Activated naive CD8-positive, alpha-beta T cell treated with anti-CD3 and anti-CD28 coated beads for 36 hours (primary cell): ENCODE data around the gene CACNA1I. TPM values are rescaled to one million over a fixed set of nuclear protein-coding genes. Genes with fewer than 3 reads are reported as not detected.

Experiments
- DNase-seq: peaks from one replicate; pipeline ENCODE4 v3.0.0; 2021
- H3K27ac Mint-ChIP-seq: one replicate; pipeline ENCODE4 v1.8.0; 2022; ENCODE audit warnings: mild to moderate bottlenecking, moderate library complexity, mixed read lengths
- H3K27me3 Mint-ChIP-seq: one replicate; pipeline ENCODE4 v1.8.0; 2022; ENCODE audit warnings: mild to moderate bottlenecking, mixed read lengths
- H3K36me3 Mint-ChIP-seq: one replicate; pipeline ENCODE4 v1.8.0; 2021; ENCODE audit warnings: mild to moderate bottlenecking, mixed read lengths
- H3K4me1 Mint-ChIP-seq: one replicate; pipeline ENCODE4 v1.8.0; 2021; ENCODE audit warnings: mixed read lengths
- H3K4me3 Mint-ChIP-seq: one replicate; pipeline ENCODE4 v1.8.0; 2022; ENCODE audit warnings: mild to moderate bottlenecking, moderate library complexity, mixed read lengths
- H3K9me3 Mint-ChIP-seq: one replicate; pipeline ENCODE4 v1.8.0; 2022; ENCODE audit warnings: mixed read lengths
- total RNA-seq, 2 experiments: library from RNA; stranded (reverse); gene quantifications; one replicate each; pipeline ENCODE4 v1.2.3, GENCODE V29; 2021

The CACNA1I gene
- total RNA-seq, 2 experiments from 2014 or later, result 0.26 to 0.27 TPM

GRCh38 chr22:39616051-39616450, 45.5 kb downstream of the CACNA1I start:
- Mint-ChIP-seq H3K4me3 (no peak overlapping the region), H3K27me3 (peaks cover 27% of the 10 kb centered on the region), H3K27ac (no peak overlapping the region), H3K9me3 (peaks cover 4% of the 10 kb centered on the region), H3K4me1 (peaks cover 14% of the 10 kb centered on the region), H3K36me3 (peaks cover 2% of the 10 kb centered on the region)
- no peak for DNase-seq

GRCh38 chr22:39616781-39617180, 46.2 kb downstream of the CACNA1I start:
- peaks cover 3% of the 10 kb centered on the region for H3K9me3 Mint-ChIP-seq
- H3K27ac Mint-ChIP-seq, result no peak overlapping the region
- H3K4me3 Mint-ChIP-seq, result no peak overlapping the region
- H3K36me3 Mint-ChIP-seq, result peaks cover 2% of the 10 kb centered on the region
- H3K4me1 Mint-ChIP-seq, result peaks cover 14% of the 10 kb centered on the region
- DNase-seq, result no peak
- peaks cover 31% of the 10 kb centered on the region for H3K27me3 Mint-ChIP-seq

GRCh38 chr22:39617342-39617741, 46.8 kb downstream of the CACNA1I start:
- DNase-seq, result peak; percentile 35
- Mint-ChIP-seq H3K4me1 (peaks cover 14% of the 10 kb centered on the region), H3K4me3 (no peak overlapping the region), H3K9me3 (peaks cover 2% of the 10 kb centered on the region), H3K36me3 (peaks cover 2% of the 10 kb centered on the region), H3K27me3 (peaks cover 32% of the 10 kb centered on the region), H3K27ac (no peak overlapping the region)

- no peak for DNase-seq
- no peak overlapping the region for H3K27ac Mint-ChIP-seq
- peaks cover 32% of the 10 kb centered on the region for H3K27me3 Mint-ChIP-seq
- H3K9me3 Mint-ChIP-seq, result no peaks in the 10 kb centered on the region
- H3K4me3 Mint-ChIP-seq, result no peak overlapping the region
- peaks cover 9% of the 10 kb centered on the region for H3K4me1 Mint-ChIP-seq
- no peaks in the 10 kb centered on the region for H3K36me3 Mint-ChIP-seq
Measured at GRCh38 chr22:39617970-39618757, 47.6 kb downstream of the CACNA1I start.

- H3K27me3 Mint-ChIP-seq, result peaks cover 32% of the 10 kb centered on the region
- H3K36me3 Mint-ChIP-seq, result no peaks in the 10 kb centered on the region
- H3K4me3 Mint-ChIP-seq, result no peak overlapping the region
- no peaks in the 10 kb centered on the region for H3K9me3 Mint-ChIP-seq
- H3K27ac Mint-ChIP-seq, result no peak overlapping the region
- DNase-seq, result no peak
- H3K4me1 Mint-ChIP-seq, result peaks cover 3% of the 10 kb centered on the region
Measured at GRCh38 chr22:39618996-39619530, 48.5 kb downstream of the CACNA1I start.

- no peak overlapping the region for H3K4me3 Mint-ChIP-seq
- peaks cover 32% of the 10 kb centered on the region for H3K27me3 Mint-ChIP-seq
- no peak overlapping the region for H3K27ac Mint-ChIP-seq
- peaks cover 3% of the 10 kb centered on the region for H3K4me1 Mint-ChIP-seq
- no peaks in the 10 kb centered on the region for H3K36me3 Mint-ChIP-seq
- no peaks in the 10 kb centered on the region for H3K9me3 Mint-ChIP-seq
- DNase-seq, result no peak
Measured at GRCh38 chr22:39620924-39621690, 50.6 kb downstream of the CACNA1I start.

GRCh38 chr22:39621826-39622225, 51.3 kb downstream of the CACNA1I start:
- Mint-ChIP-seq H3K27ac (no peak overlapping the region), H3K4me3 (no peak overlapping the region), H3K27me3 (peaks cover 34% of the 10 kb centered on the region), H3K36me3 (no peaks in the 10 kb centered on the region), H3K9me3 (no peaks in the 10 kb centered on the region), H3K4me1 (peaks cover 3% of the 10 kb centered on the region)
- DNase-seq, result no peak

GRCh38 chr22:39622881-39623367, 52.4 kb downstream of the CACNA1I start:
- Mint-ChIP-seq H3K27ac (no peak overlapping the region), H3K9me3 (no peaks in the 10 kb centered on the region), H3K36me3 (no peaks in the 10 kb centered on the region), H3K4me3 (no peak overlapping the region), H3K4me1 (peaks cover 1% of the 10 kb centered on the region), H3K27me3 (peaks cover 34% of the 10 kb centered on the region)
- DNase-seq, result peak; percentile 73

- Mint-ChIP-seq H3K36me3 (no peaks in the 10 kb centered on the region), H3K9me3 (no peaks in the 10 kb centered on the region), H3K4me3 (no peak overlapping the region), H3K4me1 (no peaks in the 10 kb centered on the region), H3K27me3 (peaks cover 26% of the 10 kb centered on the region), H3K27ac (no peak overlapping the region)
- no peak for DNase-seq
Measured at GRCh38 chr22:39623603-39624500, 53.3 kb downstream of the CACNA1I start.

GRCh38 chr22:39624501-39624821, 53.9 kb downstream of the CACNA1I start:
- Mint-ChIP-seq H3K27ac (no peak overlapping the region), H3K4me3 (no peak overlapping the region), H3K36me3 (no peaks in the 10 kb centered on the region), H3K9me3 (no peaks in the 10 kb centered on the region), H3K4me1 (no peaks in the 10 kb centered on the region), H3K27me3 (peaks cover 23% of the 10 kb centered on the region)
- DNase-seq, result no peak

GRCh38 chr22:39625569-39626537, 55.3 kb downstream of the CACNA1I start:
- Mint-ChIP-seq H3K9me3 (no peaks in the 10 kb centered on the region), H3K27me3 (peaks cover 16% of the 10 kb centered on the region), H3K27ac (no peak overlapping the region), H3K4me3 (no peak overlapping the region), H3K36me3 (no peaks in the 10 kb centered on the region), H3K4me1 (no peaks in the 10 kb centered on the region)
- no peak for DNase-seq

- no peaks in the 10 kb centered on the region for H3K9me3 Mint-ChIP-seq
- peaks cover 3% of the 10 kb centered on the region for H3K4me1 Mint-ChIP-seq
- H3K27me3 Mint-ChIP-seq, result peaks cover 12% of the 10 kb centered on the region
- H3K27ac Mint-ChIP-seq, result no peak overlapping the region
- no peaks in the 10 kb centered on the region for H3K36me3 Mint-ChIP-seq
- no peak for DNase-seq
- H3K4me3 Mint-ChIP-seq, result no peak overlapping the region
Measured at GRCh38 chr22:39627208-39627607, 56.7 kb downstream of the CACNA1I start.

- Mint-ChIP-seq H3K36me3 (no peaks in the 10 kb centered on the region), H3K27ac (no peak overlapping the region), H3K27me3 (peaks cover 12% of the 10 kb centered on the region), H3K4me1 (peaks cover 3% of the 10 kb centered on the region), H3K4me3 (no peak overlapping the region), H3K9me3 (no peaks in the 10 kb centered on the region)
- DNase-seq, result no peak
Measured at GRCh38 chr22:39627865-39628562, 57.5 kb downstream of the CACNA1I start.
